Measurements from ENCODE around the gene EVC2.

EVC2 gene

DNA sequence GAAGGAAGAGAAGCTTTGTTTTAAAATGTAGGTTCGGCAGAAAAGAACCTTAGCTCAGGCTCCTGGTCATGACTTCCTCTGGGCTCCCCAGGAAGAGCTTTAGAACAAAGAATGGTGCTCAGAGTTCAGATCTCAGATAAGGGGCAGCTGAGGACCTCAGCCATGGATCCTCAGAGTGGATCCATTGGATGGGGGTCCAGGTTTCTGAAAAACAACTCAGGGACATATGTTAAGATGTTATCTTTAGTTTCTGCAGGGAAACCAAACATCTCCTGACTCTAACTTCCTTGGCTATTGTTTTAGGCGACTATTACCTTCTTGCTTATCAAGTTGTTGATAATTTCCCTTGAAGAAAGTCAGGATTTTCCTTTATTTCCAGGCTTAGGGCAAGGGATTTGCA is 8.0 kb upstream of the EVC2 start:
- no peak for FAIRE-seq

GRCh38 chr4:5715357-5715756 is 7.0 kb upstream of the EVC2 start:
- no peak for FAIRE-seq
- DNase-seq (ENCODE audit: extremely low spot score, insufficient read length, low read depth): no peak

More for the DNA sequence above, 8.0 kb upstream of the EVC2 start:
- no peak for DNase-seq (ENCODE audit: extremely low spot score, insufficient read length, low read depth)

- FAIRE-seq (no peak), DNase-seq (ENCODE audit: extremely low spot score, insufficient read length, low read depth) (no peak)
Observed at GRCh38 chr4:5713861-5714260, 5.5 kb upstream of the EVC2 start.

DNA sequence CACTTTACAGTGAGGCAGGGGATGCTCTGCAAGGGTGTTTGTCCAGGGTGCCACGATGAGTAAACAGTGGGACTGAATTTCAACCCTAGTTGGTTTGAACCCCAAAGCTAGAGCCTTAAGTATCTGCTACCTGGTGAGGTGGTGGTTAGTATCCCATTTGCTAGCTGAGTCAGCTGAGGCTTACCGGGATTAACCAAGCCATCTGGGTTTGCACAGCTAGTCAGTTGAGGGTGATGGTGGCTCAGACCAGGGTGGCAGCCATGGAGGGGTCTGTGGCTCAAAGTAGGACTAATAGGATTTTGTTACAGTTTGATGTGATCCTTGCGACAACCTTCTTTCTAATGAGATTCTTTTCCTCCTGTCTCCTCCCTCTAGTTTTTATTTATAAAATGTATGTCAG is 4.6 kb upstream of the EVC2 start:
- DNase-seq (ENCODE audit: extremely low spot score, insufficient read length, low read depth): no peak
- FAIRE-seq: no peak

DNA sequence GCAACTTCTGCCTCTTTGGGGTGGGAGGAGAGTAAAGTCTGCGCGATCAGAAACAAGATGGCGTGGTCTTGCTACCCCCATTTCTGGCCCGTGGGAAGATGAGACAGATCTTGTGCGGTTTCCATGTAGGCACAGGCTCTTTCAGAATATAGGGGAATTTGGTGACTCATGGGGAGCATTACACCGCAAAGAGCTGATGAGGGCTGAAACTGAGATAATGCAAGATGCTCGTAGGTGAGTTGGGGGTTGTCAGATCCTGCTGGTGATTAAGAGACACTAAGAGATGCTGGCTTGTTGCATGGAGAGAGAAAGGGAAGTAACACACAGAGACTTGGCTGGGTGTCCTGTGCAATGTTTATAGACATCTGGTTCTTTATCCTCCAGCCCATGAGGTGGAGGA is 4.2 kb upstream of the EVC2 start:
- FAIRE-seq: no peak
- no peak for DNase-seq (ENCODE audit: extremely low spot score, insufficient read length, low read depth)

DNA sequence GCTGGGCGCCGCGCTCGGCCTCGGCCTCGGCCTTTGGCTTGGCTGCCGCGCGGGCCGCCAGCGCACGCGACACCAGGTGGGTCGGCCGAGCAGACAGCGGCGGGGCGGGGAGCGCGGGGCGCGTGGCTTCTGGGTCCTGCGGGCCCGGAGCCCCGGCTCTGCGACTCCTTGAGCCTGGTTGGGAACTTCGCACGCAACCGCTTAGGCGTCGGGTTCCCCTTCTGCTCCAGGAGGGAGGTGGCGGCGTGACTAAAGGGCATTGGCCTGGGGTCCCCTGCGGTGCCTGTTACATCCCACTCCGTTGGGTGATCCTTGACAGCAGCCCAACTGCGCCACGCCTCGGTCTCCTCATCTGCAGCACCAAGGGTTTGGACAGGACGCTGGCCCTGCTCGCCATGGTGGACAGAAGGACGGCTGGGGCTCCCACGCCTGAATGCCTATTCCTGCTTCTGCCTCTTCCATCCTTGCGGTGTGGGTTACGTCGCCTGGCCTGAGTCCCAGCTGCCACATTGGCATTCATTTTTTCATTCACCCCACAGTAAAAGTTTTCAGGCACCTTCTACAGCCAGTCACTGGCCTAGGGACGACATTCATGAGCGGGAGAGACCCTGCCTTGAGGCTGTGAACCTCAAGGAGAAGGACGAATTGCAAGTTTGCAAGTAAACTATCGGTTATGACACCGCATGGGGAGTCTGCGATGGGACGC is 3.3 kb upstream of the EVC2 start:
- FAIRE-seq (no peak), DNase-seq (ENCODE audit: extremely low spot score, insufficient read length, low read depth) (no peak)

DNA sequence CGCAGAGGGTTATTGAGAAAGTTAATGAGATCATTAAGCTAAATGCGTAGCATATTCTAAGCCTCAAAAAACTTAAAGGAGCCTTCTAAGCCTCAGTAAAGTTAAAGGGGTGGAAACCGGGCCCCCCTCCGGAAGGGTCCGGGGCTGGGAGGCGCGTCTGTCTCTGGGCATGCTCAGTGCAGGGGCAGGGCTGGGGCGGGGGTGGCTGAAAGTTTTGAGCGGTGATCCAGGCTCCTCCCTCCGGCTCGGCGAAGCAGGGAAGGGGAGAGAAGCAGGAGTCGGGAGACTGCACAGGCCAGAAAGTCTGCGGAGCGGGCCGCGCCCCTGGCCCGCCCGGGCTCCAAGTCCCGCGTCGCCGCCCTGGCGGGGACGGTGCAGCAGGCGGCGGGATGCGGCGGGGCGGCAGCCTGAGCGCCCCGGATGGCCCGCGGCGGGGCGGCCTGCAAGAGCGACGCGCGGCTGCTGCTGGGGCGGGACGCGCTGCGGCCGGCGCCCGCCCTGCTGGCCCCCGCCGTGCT is 2.7 kb upstream of the EVC2 start, which contains the start of gene EVC:
Gene EVC (plus strand): TSS at position 241 of the 518 bp plus-strand sequence. CDS start 180 bp downstream, at position 421.
- no peak for FAIRE-seq
- no peak for DNase-seq (ENCODE audit: extremely low spot score, insufficient read length, low read depth)

DNA sequence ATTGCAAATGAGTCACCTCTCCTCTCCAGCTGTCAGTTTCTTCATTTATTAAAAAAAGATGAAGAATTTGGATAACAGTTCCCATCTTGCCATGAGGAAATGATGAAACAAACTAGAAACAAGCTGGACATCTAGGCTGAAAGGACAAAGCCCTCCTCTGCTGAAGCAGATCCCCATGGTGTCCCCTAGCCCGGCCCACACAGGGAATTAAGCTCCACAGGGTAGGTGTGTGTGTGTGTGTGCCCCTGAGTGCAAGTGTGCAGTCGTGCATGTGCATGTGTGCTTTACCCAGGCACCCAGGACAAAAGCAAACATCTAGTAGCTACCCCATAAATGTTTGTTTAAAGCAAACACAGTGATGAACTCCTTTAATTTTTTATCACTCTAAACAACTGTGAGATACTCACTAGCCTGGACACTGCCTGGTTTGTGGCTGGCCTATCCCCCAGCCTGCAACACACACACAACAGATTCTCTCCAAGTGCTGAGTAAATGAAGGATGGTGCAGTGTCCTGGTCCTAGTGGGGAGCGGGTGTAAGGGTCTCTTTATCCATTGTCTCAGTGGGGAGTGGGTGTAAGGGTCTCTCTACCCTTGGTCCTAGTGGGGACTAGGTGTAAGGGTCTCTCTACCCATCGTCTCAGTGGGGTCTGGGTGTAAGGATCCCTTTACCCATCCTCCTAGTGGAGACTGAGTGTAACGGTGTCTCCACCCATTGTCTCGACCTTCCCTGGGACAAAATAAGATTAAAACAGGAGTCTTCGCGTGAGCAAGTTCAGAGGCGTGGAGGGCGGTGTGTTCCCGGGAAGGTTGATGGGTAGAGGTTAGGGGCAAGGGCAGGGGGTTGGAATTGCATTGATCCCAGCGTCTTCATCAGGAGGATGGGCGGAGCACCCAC is 2.0 kb upstream of the EVC2 start:
- no peak for FAIRE-seq
- DNase-seq (ENCODE audit: extremely low spot score, insufficient read length, low read depth): no peak

- no peak for DNase-seq (ENCODE audit: extremely low spot score, insufficient read length, low read depth)
- FAIRE-seq: no peak
Observed at GRCh38 chr4:5709207-5709575, 832 bp upstream of the EVC2 start.

DNA sequence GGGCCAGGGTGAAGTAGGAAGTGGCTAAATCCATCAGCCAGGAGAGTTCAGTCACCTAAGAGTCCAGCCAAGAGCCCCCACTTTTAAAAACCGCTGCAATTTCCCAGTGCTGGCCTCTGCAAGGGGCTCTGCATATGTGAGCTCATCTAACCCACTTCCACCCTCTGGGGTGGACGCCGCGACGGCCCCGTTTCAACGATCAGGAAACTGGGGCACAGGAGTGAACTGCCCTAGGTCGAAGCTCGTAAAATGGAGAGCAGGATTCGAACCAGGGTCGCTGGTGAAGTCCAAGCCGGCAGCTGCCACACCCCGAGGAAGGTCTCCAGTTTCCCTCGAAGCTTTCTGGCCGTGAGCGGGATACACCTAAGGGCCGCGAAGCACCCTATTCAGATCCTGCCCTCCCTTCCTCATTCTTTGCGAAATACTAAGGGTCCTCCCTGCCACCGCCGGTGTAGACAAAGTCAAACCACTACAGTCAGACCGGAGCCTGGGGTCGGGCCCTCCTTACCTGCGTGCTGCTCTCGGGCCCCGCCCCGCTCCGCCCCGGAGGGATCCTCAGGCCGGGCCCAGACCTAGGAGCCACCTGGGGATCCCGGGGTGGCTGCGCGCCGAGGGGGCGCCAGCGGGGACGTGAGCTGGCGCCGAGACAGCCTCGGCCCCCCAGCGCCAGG is 446 bp downstream of the EVC2 start:
- FAIRE-seq (no peak), DNase-seq (ENCODE audit: extremely low spot score, insufficient read length, low read depth) (no peak)

GRCh38 chr4:5707366-5707765 is 993 bp downstream of the EVC2 start:
- FAIRE-seq (no peak), DNase-seq (ENCODE audit: extremely low spot score, insufficient read length, low read depth) (no peak)

DNA sequence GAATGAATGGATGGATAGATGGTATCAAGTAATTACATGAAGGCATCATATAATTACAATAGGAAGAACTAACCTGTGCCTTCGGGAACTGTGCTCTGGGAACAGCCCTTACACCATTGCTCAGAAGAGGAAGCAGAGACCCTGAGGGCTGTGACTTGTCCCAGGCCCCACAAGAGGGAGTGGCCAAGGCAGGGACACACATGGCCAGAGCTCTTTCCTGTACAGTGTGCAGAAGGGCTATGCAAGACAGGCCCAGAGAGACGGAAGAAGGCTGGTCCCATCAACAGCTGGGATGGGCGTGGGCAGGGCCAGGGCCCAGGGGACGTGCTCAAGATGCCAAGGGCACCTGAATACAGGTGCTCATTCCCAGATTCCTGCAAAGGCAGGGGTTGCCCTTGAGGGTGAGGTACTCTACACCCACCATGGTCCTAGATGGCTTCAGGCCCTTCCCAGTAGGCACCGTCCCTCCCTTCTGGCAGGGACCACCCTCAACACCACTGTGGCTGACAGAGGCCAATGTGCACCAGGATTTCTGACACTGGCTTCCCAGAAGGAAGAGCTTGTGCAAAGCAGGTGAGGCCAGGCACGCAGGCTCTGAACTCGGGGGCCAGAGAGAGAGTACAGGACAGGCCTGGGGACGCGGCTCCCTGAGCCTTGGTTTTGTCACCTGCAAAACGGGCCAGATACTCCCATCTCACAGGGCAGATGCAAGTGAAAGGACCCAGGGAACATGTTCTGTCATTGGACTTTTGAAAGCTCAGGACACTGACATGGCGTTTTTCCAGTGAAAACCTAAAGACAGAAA is 1.7 kb downstream of the EVC2 start:
- DNase-seq (ENCODE audit: extremely low spot score, insufficient read length, low read depth) (no peak), FAIRE-seq (no peak)

DNA sequence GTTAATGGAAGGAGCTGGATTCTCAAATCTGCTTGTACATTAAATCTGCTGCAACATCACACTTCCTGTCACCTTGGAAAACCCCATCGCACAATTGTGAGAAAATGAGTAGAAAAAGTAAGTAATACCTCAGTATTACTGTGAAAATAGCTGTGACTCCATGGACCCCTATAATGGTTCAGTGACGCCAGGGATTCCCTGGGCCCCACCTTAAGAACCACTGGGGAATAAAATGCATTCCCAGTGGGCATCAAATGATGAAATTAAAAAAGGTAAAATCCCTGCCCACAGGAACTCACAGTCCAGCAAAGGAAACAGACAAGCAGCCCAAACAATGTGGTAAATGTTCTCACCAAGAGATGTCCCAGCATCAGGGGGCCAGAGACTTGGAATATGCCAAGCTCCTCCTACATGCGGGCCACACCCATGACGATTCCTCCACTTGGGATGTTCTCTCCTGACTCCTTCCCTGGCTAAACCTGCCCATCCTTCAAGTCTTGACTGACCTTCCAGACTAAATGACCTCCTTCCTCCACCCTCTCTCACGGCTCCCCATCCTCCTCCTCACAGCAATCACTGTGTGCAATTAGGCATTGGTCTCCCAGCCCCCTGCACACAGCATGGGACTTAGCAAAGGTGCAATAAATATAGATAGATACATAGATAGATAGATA is 2.6 kb downstream of the EVC2 start:
- no peak for FAIRE-seq

GRCh38 chr4:5704276-5704675 is 4.1 kb downstream of the EVC2 start:
- FAIRE-seq (no peak), DNase-seq (ENCODE audit: extremely low spot score, insufficient read length, low read depth) (no peak)

More for the DNA sequence above, 2.6 kb downstream of the EVC2 start:
- DNase-seq (ENCODE audit: extremely low spot score, insufficient read length, low read depth): no peak

- FAIRE-seq: no peak
- DNase-seq (ENCODE audit: extremely low spot score, insufficient read length, low read depth): no peak
Observed at GRCh38 chr4:5703831-5704230, 4.5 kb downstream of the EVC2 start.

DNA sequence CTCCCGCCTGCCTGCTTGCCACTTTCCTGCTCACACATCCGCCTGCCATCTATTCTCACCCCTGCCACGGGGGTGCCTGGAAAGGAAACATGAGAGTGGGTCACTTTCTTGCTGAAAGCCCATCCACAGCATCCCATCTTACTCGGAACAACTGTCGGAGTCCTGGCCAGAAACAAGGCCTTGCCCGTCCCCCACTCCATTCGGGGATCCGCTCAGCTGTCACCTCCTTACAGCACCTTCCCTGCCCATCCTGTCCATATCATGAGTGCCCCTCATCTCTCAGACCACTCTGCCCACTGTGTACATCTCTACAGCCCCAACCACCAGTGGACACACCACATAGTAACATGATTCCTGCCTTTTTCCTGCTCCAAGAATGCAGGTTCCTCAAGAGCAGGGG is 6.4 kb downstream of the EVC2 start:
- FAIRE-seq (no peak), DNase-seq (ENCODE audit: extremely low spot score, insufficient read length, low read depth) (no peak)

DNA sequence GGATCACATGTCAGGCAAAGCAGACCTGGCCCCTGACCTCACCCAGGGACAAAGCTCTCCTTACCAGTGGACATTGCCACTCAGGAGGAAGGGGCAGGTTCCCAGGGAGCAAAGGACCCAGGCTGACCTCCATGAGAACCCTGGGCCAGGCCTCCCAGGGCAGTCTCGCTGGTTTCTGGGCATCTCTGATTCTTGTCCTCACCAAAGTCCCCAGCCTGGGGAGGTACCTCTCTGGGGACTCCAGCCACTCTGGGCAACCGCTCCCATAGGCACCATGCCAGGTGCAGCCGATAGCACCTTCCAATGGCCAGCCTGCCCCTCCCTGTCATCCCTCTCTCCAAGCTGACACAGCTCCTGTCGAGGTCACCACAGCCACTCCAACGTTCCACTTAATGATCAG is 7.9 kb downstream of the EVC2 start:
- FAIRE-seq (no peak), DNase-seq (ENCODE audit: extremely low spot score, insufficient read length, low read depth) (no peak)

DNA sequence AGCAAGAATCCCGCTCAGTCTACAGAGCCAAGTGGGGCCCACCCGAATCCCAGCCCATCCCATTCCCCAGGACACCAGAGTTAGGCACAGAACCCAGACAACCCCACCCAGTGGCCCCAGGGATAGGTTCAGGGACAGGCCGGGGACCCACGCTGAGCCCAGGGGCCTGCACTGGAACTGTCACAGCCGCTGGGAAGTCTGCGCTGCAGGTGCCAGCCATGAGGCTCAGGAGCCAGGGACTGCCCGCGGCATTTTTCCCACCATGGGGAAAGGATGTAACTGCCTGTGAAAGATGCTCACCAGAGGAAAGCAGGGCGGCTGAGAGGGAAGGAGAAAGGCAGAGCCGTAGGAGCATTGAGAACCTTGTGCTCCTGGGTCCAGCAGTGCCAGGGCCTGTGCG is 12.0 kb downstream of the EVC2 start:
- FAIRE-seq (no peak), DNase-seq (ENCODE audit: extremely low spot score, insufficient read length, low read depth) (no peak)

- DNase-seq (ENCODE audit: extremely low spot score, insufficient read length, low read depth) (no peak), FAIRE-seq (no peak)
Observed at GRCh38 chr4:5693871-5694270, 14.5 kb downstream of the EVC2 start.

Data from GM18507 (cell line).